OCI-LY7 (cell line): ENCODE results near the gene STXBP1. TPM values are rescaled to one million over a fixed set of nuclear protein-coding genes. Genes with fewer than 3 reads are reported as not detected.

Experiments
- BruUV-seq: library from RNA; stranded (reverse); fragments of 400-500 nt; replicated peaks from 2 replicates; lab custom pipeline; 2021; lab: Mats Ljungman, UMichigan
- CTCF ChIA-PET: fragments of 300-600 bp; sonication (Branson Sonifier 250); formaldehyde crosslinking; loops from one replicate; lab custom pipeline; 2022; ENCODE audit warnings: antibody characterized with exemption; ENCODE audit not compliant: unreplicated experiment; lab: Charles Lee
- POLR2A ChIA-PET: fragments of 300-600 bp; sonication (Branson Sonifier 250); formaldehyde crosslinking; loops from one replicate; lab custom pipeline; 2022; ENCODE audit warnings: antibody characterized with exemption; lab: Charles Lee
- DNase-seq: peaks from one replicate; pipeline ENCODE4 v3.0.0-alpha.2; 2015; ENCODE audit warnings: low spot score
- H2AFZ ChIP-seq: fragments of 200-600 bp; sonication (generic), shearing (Covaris generic); 2 replicates; pipeline ENCODE4 v1.6.1; 2014; ENCODE audit warnings: mild to moderate bottlenecking, antibody characterized with exemption, low read length, moderate library complexity
- H3K27ac ChIP-seq: fragments of 200-600 bp; sonication (generic); 2 replicates; pipeline ENCODE4 v1.5.1; 2014; ENCODE audit warnings: mixed run types, low read depth, mild to moderate bottlenecking, moderate library complexity, low read length, inconsistent platforms; ENCODE audit not compliant: poor library complexity, severe bottlenecking
- H3K36me3 ChIP-seq: fragments of 200-600 bp; sonication (generic); 2 replicates; pipeline ENCODE4 v1.6.1; 2014; ENCODE audit warnings: mild to moderate bottlenecking, antibody characterized with exemption, low read length, moderate library complexity, mixed read lengths; ENCODE audit not compliant: insufficient read depth
- H3K4me1 ChIP-seq: fragments of 200-600 bp; sonication (generic); 2 replicates; pipeline ENCODE4 v1.5.1; 2014; ENCODE audit warnings: mild to moderate bottlenecking, low read length; ENCODE audit not compliant: insufficient read depth, poor library complexity, severe bottlenecking
- H3K4me2 ChIP-seq: fragments of 200-600 bp; sonication (generic); 2 replicates; pipeline ENCODE4 v1.6.1; 2014; ENCODE audit warnings: mild to moderate bottlenecking, low read length
- H3K4me3 ChIP-seq: fragments of 200-600 bp; sonication (generic); 2 replicates; pipeline ENCODE4 v1.5.1; 2014; ENCODE audit warnings: mild to moderate bottlenecking, low read depth, low read length; ENCODE audit not compliant: poor library complexity, severe bottlenecking
- H3K79me2 ChIP-seq: fragments of 200-600 bp; sonication (generic); 2 replicates; pipeline ENCODE4 v1.6.1; 2016; ENCODE audit warnings: low read depth, mild to moderate bottlenecking, low read length, moderate library complexity, mixed read lengths; ENCODE audit not compliant: insufficient read depth
- H3K9me2 ChIP-seq: fragments of 200-600 bp; sonication (generic); 2 replicates; pipeline ENCODE4 v1.6.1; 2016; ENCODE audit warnings: mild to moderate bottlenecking, low read length, mixed read lengths; ENCODE audit not compliant: insufficient read depth
- H3K9me3 ChIP-seq: fragments of 200-600 bp; sonication (generic); 2 replicates; pipeline ENCODE4 v1.6.1; 2014; ENCODE audit warnings: mild to moderate bottlenecking, mixed run types, low read length, mixed read lengths
- H4K20me1 ChIP-seq: fragments of 200-600 bp; sonication (generic); 2 replicates; pipeline ENCODE4 v1.6.1; 2014; ENCODE audit warnings: mild to moderate bottlenecking, antibody characterized with exemption, low read length, moderate library complexity, mixed read lengths; ENCODE audit not compliant: insufficient read depth
- CTCF ChIP-seq: fragments of 200-600 bp; sonication (generic); conservative IDR thresholded peaks from 2 replicates; pipeline ENCODE4 v1.5.1; 2014; ENCODE audit warnings: mild to moderate bottlenecking, antibody characterized with exemption, low read length, moderate library complexity, mixed read lengths
- EZH2phosphoT487 ChIP-seq: fragments of 200-600 bp; sonication (generic); IDR thresholded peaks from 2 replicates; pipeline ENCODE4 v1.6.1; 2018; ENCODE audit warnings: low read depth, borderline replicate concordance, mild to moderate bottlenecking, mixed run types, antibody characterized with exemption, low read length, moderate library complexity, mixed read lengths
- intact Hi-C: fragments of 100-400 bp; cut with micrococcal nuclease; formaldehyde crosslinking; loops from one replicate; pipeline ENCODE4 v1.10.0; 2022; ENCODE audit not compliant: unreplicated experiment
- total RNA-seq, 2 experiments: library from RNA; depleted of rRNA in 1 of 2; stranded (reverse); fragments of >200 nt in 1 of 2; shearing (Covaris generic) in 1 of 2; gene quantifications; 2 replicates each; pipeline ENCODE4 v1.2.3, GENCODE V29; 2014 to 2022

Gene STXBP1
- total RNA-seq, 2 experiments from 2014 or later, result 4.1 to 20.4 TPM

- Histone ChIP-seq H3K79me2 (no peaks in the 10 kb centered on the region), H3K9me3 (no peaks in the 10 kb centered on the region), H3K4me2 (peak overlapping the region; percentile 51), H4K20me1 (no peaks in the 10 kb centered on the region), H3K27ac (no peak overlapping the region), H3K36me3 (peaks cover 25% of the 10 kb centered on the region), H3K9me2 (no peaks in the 10 kb centered on the region), H3K4me1 (peaks cover 19% of the 10 kb centered on the region), H3K4me3 (peak overlapping the region; percentile 75), H2AFZ (no peak overlapping the region; the same call in 1 of the 2 replicates)
- no peak for DNase-seq
- no TSS peak for BruUV-seq
- intact Hi-C loops, result loop anchor here (1.0 to 2.0 kb wide), 3 partner anchors 50 to 185 kb away; no protein-coding TSS in a partner anchor
- ChIA-PET CTCF (interaction anchor here (0.6 to 1.6 kb wide), 4 partner anchors 50 to 228 kb away, joined by 3 to 6 read pairs (median 4); no protein-coding TSS in a partner anchor), POLR2A (interaction anchor here (0.9 to 1.2 kb wide), 3 partner anchors 32 to 126 kb away, joined by 3 to 4 read pairs (median 3); no protein-coding TSS in a partner anchor)
- TF ChIP-seq EZH2phosphoT487 (no peak), CTCF (no peak)
These were observed 123.6 kb downstream of the STXBP1 start for GRCh38 chr9:127735530-127736185.

GRCh38 chr9:127738666-127739065 is 126.6 kb downstream of the STXBP1 start:
- DNase-seq, result no peak
- Histone ChIP-seq H3K4me2 (no peak overlapping the region), H3K9me2 (no peaks in the 10 kb centered on the region), H2AFZ (no peak overlapping the region), H4K20me1 (no peaks in the 10 kb centered on the region), H3K36me3 (peaks cover 49% of the 10 kb centered on the region), H3K4me3 (no peak overlapping the region), H3K4me1 (peaks cover 17% of the 10 kb centered on the region), H3K9me3 (no peaks in the 10 kb centered on the region), H3K79me2 (no peaks in the 10 kb centered on the region), H3K27ac (no peak overlapping the region)
- ChIA-PET CTCF (no interaction called here), POLR2A (no interaction called here)
- TF ChIP-seq CTCF, result no peak
- TF ChIP-seq EZH2phosphoT487, result no peak
- TSS peak; percentile 40 for BruUV-seq
- intact Hi-C loops, result no loop called here
